Stimulated activated CD8-positive, alpha-beta memory T cell treated with anti-CD3 and anti-CD28 coated beads, Interleukin-7, amount 100 ng/mL, for 1 hour (primary cell): ENCODE data around the gene BMX.

Source experiments
- DNase-seq, 2 donors: peaks; one replicate each; pipeline ENCODE4 v3.0.0-alpha.2; 2020; ENCODE audit warnings: low read depth in 2 of 2

Gene BMX

GRCh38 chrX:15570145-15570544 is 69.5 kb downstream of the BMX start:
- DNase-seq = no peak

DNA sequence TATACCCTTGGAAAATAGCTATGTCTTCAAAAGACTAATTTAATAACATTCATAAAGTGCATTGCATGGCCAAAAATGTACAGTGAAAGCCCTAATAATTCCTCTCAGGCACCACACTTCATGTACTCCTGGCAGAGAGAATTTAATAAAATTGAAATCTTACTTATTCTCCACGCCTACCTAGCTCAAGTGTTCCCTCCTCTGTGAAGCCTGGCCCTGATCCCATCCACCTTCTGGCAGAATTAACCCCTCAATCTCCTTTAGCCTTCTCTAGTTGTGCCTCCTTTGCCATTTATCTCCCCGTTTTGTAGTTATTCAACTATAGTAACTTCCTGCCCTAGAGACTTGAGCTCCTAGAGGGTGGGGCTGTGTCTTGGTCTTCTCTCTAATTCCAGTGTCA is 73.4 kb downstream of the BMX start:
- no peak for DNase-seq

DNA sequence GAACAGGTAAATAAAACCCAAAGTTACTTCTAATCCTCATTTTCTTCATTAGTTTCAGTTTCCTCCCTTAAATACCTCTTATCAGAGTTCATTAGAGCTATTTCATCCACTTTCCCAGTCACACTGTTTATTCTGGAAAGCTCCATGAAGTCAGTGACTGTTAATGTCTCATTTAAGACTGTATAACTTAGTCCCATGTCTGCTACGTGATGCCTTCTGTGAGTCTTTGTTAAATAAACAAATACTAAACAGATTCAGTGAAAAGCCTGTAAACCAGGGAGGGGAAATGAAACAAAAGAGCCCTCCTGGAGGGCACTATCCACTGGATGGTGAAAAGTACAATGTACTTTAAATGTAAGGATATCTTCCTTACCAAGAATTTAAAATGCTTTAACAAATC is 75.4 kb downstream of the BMX start:
- DNase-seq = no peak

- DNase-seq = no peak
Measured at GRCh38 chrX:15579778-15580747, 79.5 kb downstream of the BMX start.

DNA sequence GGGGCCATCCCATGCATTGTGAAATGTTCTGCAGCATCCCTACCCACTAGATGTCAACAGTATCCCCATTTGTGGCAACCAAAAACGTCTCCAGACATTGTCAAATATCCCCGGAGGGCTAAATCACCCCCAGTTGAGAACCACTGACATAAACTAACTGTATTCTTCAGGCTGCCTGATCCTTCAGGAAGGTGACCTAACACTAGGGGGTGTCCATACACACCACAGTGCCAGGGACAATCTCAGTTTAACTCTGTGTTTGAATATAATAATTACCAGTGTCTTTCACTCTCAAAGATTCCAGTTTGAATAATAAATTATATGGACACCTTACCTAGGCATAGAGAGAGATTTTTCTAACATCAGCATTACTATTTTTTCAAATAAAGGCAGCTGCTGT is 93.8 kb downstream of the BMX start:
- no peak for DNase-seq

GRCh38 chrX:15598026-15598425 is 97.4 kb downstream of the BMX start:
- no peak for DNase-seq

DNA sequence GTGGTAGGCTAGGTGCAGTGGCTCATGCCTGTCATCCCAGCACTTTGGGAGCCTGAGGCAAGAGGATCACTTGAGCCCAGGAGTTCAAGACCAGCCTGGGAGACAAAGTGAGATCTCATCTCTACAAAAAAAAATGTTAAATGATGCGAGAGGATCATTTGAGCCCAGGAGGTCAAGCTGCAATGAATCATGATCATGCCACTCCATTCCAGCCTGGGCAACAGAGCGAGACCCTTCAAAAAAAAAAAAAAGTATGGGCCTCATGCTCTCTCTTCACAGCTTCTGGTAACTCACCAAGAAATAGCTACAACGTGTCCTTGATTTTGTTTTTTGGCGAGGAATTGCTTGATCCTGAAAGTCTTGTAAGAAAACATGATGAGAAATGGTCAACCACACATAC is 98.9 kb downstream of the BMX start:
- DNase-seq = no peak

GRCh38 chrX:15600049-15600448 is 99.4 kb downstream of the BMX start:
- no peak for DNase-seq

DNA sequence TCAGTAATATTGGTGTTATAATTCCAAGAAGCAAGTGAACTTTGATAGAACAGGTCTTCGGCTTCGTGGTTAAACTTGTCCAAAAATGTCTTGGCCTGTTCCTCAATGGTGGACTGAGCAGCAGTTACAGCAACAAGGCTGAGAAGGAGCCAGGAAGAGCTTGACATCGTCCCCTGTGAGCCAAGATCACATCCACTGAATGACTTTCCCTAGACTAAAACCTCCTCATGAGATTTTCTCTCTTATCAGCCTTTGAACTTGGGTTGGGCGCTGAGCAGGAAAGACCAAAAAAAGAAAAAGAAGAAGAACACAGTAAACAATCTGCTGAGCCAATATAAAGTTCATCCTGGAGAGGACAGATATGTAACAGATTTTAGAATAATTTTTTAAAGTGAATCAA is 100.1 kb downstream of the BMX start, which contains the start of gene ACE2:
Gene ACE2, minus strand, starts transcription at position 216 of the 400 bp plus-strand sequence. Its CDS starts 49 bp downstream, at position 167.
- DNase-seq = no peak

DNA sequence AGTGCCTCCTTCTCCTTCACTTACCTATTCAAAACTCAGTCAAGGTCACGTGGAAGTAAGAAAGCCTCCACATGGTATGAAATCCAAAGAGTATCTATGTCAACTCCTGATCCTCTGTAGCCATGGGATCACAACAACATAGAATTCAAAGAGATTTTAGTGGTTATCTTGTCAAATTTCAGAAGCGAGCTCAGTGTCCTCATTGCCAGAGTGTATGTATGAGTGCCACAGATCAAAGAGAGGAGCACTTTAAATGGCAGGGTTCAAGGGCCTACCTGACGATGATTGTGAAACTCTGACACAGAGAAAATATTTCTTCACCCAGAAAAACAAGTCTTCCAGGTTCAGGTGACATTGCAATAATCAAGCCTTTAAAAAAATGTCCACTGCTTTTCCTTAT is 101.3 kb downstream of the BMX start:
- no peak for DNase-seq

GRCh38 chrX:15602761-15603160 is 102.2 kb downstream of the BMX start:
- DNase-seq = no peak

- no peak for DNase-seq
Measured at GRCh38 chrX:15605226-15605625, 104.6 kb downstream of the BMX start.
